Liver (tissue), 3 donors: Measurements from ENCODE around the gene EFEMP2.

ENCODE experiments used
- ATF3 ChIP-seq: IDR thresholded peaks from 2 replicates; pipeline ENCODE4 v1.6.1; 2016; ENCODE audit warnings: antibody characterized with exemption
- FOXA1 ChIP-seq: IDR thresholded peaks from 2 replicates; pipeline ENCODE4 v1.6.1; 2016; ENCODE audit warnings: antibody characterized with exemption
- GABPA ChIP-seq, 2 donors: IDR thresholded peaks in 1 of 2; conservative IDR thresholded peaks in 1 of 2; 2 replicates each; pipeline ENCODE4 v1.6.1; 2016; ENCODE audit warnings: antibody characterized with exemption in 2 of 2, mild to moderate bottlenecking in 1 of 2, moderate library complexity in 1 of 2
- RXRA ChIP-seq, 2 donors: IDR thresholded peaks; 2 replicates each; pipeline ENCODE4 v1.6.1; 2017 to 2018; ENCODE audit warnings: antibody characterized with exemption in 2 of 2, mild to moderate bottlenecking in 1 of 2
- TF ChIP-seq, protein P1 (sequence below): fragments of 150-350 bp; IDR thresholded peaks from 2 replicates; pipeline ENCODE4 v1.5.1; 2017; ENCODE audit warnings: improper control_type of control experiment, low read depth, low read length; ENCODE audit not compliant: missing input control
- donor health status: healthy.
- donor health status: healthy.

GRCh38 chr11:65895482-65895981 is 22.9 kb upstream of the EFEMP2 start:
- TF ChIP-seq, protein P1, sequence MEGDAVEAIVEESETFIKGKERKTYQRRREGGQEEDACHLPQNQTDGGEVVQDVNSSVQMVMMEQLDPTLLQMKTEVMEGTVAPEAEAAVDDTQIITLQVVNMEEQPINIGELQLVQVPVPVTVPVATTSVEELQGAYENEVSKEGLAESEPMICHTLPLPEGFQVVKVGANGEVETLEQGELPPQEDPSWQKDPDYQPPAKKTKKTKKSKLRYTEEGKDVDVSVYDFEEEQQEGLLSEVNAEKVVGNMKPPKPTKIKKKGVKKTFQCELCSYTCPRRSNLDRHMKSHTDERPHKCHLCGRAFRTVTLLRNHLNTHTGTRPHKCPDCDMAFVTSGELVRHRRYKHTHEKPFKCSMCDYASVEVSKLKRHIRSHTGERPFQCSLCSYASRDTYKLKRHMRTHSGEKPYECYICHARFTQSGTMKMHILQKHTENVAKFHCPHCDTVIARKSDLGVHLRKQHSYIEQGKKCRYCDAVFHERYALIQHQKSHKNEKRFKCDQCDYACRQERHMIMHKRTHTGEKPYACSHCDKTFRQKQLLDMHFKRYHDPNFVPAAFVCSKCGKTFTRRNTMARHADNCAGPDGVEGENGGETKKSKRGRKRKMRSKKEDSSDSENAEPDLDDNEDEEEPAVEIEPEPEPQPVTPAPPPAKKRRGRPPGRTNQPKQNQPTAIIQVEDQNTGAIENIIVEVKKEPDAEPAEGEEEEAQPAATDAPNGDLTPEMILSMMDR = no peak
- no peak for TF ChIP-seq ATF3
- no peak for TF ChIP-seq RXRA (IDR thresholded peaks at IDR 0.05)
- no peak for TF ChIP-seq FOXA1
- TF ChIP-seq GABPA (IDR thresholded peaks at IDR 0.05 in 1 of 2, conservative IDR thresholded peaks at IDR 0.05 in 1 of 2) = no peak
